ENCODE measurements around the gene RILPL2.

DNA sequence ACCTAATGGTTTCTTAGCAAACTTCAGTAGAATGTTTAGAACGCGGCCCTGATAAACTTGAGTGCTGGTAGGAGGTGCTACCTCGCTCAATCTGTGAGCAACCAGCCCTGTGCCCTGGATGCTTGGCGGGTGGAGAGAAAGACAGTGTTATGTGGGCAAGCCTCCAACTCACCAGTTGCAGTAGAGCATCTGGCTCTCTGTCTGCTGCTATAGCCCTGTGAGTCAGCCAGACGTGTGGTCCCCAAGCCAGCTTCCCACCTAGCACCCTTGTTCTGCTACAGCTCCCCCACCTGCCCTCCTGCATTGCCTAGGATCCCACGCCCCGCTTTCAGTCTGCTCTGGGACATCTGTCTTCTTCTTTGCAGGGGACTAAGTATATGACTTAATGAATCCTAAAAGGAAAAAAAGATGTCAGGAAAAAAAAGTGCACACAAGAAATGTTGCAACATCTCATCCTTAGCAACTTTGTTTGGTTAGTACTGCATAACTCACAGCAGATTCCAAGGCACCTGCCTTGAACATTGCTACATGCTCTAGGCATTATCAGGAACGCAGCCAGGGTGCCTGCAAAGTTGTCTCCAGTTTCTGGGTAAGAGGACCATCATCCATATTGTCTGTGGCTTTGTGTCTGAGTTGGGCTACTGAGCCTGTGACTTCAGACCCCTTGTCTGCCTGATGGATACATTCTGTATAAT is 35.0 kb upstream of the RILPL2 start:
- TF ChIP-seq ZHX1 (CRISPR knock-in tag; IDR thresholded peaks at IDR 0.05; ENCODE audit: low read depth) (no peak), ZNF337 (CRISPR knock-in tag; IDR thresholded peaks at IDR 0.05; ENCODE audit: borderline replicate concordance, low read depth) (no peak), PHF8 (CRISPR knock-in tag; IDR thresholded peaks at IDR 0.05) (no peak), ZNF816 (CRISPR knock-in tag; IDR thresholded peaks at IDR 0.05; ENCODE audit: borderline replicate concordance) (no peak), PBX3 (CRISPR knock-in tag; IDR thresholded peaks at IDR 0.05; ENCODE audit: borderline replicate concordance) (no peak), FOXC1 (CRISPR knock-in tag; IDR thresholded peaks at IDR 0.05; ENCODE audit: borderline replicate concordance) (no peak), EZH2 (conservative IDR thresholded peaks at IDR 0.05; ENCODE audit: low read depth, low read length) (no peak), UBTF (CRISPR knock-in tag; IDR thresholded peaks at IDR 0.05) (no peak), NRL (CRISPR knock-in tag; IDR thresholded peaks at IDR 0.05; ENCODE audit: borderline replicate concordance) (no peak), ZNF354B (CRISPR knock-in tag; IDR thresholded peaks at IDR 0.05) (no peak), HOMEZ (CRISPR knock-in tag; IDR thresholded peaks at IDR 0.05; ENCODE audit: low read depth) (no peak)
- TF ChIP-seq, protein P1, sequence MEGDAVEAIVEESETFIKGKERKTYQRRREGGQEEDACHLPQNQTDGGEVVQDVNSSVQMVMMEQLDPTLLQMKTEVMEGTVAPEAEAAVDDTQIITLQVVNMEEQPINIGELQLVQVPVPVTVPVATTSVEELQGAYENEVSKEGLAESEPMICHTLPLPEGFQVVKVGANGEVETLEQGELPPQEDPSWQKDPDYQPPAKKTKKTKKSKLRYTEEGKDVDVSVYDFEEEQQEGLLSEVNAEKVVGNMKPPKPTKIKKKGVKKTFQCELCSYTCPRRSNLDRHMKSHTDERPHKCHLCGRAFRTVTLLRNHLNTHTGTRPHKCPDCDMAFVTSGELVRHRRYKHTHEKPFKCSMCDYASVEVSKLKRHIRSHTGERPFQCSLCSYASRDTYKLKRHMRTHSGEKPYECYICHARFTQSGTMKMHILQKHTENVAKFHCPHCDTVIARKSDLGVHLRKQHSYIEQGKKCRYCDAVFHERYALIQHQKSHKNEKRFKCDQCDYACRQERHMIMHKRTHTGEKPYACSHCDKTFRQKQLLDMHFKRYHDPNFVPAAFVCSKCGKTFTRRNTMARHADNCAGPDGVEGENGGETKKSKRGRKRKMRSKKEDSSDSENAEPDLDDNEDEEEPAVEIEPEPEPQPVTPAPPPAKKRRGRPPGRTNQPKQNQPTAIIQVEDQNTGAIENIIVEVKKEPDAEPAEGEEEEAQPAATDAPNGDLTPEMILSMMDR (CRISPR knock-in tag; IDR thresholded peaks at IDR 0.05) = no peak

Measured in HepG2 (cell line).